SK-N-DZ (cell line): ENCODE measurements around the gene LRCH4. TPM values are rescaled to one million over a fixed set of nuclear protein-coding genes. Genes with fewer than 3 reads are reported as not detected.
A peak's percentile ranks its signal among the peaks of the same experiment; 100 is the strongest.

Experiments
- DNase-seq: peaks from one replicate; pipeline ENCODE4 v3.0.0-alpha.2; 2015; ENCODE audit warnings: low spot score
- polyA plus RNA-seq, 2 experiments: library from polyadenylated mRNA; depleted of rRNA; stranded (reverse); fragments of >200 nt; gene quantifications; 2 replicates each; pipeline ENCODE4 v1.2.3, GENCODE V29; 2014

LRCH4 gene, protein sequence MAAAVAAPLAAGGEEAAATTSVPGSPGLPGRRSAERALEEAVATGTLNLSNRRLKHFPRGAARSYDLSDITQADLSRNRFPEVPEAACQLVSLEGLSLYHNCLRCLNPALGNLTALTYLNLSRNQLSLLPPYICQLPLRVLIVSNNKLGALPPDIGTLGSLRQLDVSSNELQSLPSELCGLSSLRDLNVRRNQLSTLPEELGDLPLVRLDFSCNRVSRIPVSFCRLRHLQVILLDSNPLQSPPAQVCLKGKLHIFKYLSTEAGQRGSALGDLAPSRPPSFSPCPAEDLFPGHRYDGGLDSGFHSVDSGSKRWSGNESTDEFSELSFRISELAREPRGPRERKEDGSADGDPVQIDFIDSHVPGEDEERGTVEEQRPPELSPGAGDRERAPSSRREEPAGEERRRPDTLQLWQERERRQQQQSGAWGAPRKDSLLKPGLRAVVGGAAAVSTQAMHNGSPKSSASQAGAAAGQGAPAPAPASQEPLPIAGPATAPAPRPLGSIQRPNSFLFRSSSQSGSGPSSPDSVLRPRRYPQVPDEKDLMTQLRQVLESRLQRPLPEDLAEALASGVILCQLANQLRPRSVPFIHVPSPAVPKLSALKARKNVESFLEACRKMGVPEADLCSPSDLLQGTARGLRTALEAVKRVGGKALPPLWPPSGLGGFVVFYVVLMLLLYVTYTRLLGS
- 8.1 and 16.8 TPM in 2 replicates for polyA plus RNA-seq (2014; cell fraction: cytosol; rRNA removed)
- polyA plus RNA-seq (2014; cell fraction: nucleus; rRNA removed): 91.4 and 122 TPM in 2 replicates

DNA sequence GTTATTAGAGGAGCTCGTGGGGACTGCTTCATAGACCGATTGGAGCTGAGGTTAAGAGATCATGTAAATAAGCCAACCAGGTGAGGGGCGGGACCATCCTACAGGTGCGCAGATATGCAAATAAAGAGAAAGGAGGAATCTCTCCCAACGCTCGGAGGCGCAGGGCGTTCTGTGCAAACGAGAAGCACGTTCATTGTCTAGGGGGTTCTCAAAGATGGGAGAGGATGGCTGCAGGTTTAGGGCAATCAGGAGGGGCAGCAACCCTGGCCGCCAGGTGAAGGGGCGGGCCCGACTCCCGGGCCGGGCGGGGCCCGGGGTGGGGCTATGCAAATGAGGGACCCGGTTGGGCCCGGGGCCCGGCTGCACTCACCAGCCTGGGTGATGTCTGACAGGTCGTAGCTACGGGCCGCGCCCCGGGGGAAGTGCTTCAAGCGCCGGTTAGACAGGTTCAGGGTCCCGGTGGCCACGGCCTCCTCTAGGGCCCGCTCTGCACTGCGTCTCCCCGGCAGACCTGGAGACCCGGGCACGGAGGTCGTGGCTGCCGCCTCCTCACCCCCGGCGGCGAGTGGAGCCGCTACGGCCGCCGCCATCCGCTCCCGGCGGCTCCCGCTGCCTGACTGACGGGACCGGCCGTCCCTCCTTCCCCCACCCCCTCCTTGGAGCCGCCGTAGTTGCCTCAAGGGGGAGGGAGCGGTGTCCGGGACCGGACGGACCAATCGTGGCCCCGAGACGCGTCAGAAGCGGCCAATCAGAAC lies at the start of gene LRCH4:
LRCH4 (minus strand) TSS at position 619 of the 755 bp plus-strand sequence; CDS start at position 590, 29 bp downstream.
- peak; percentile 55 for DNase-seq

DNA sequence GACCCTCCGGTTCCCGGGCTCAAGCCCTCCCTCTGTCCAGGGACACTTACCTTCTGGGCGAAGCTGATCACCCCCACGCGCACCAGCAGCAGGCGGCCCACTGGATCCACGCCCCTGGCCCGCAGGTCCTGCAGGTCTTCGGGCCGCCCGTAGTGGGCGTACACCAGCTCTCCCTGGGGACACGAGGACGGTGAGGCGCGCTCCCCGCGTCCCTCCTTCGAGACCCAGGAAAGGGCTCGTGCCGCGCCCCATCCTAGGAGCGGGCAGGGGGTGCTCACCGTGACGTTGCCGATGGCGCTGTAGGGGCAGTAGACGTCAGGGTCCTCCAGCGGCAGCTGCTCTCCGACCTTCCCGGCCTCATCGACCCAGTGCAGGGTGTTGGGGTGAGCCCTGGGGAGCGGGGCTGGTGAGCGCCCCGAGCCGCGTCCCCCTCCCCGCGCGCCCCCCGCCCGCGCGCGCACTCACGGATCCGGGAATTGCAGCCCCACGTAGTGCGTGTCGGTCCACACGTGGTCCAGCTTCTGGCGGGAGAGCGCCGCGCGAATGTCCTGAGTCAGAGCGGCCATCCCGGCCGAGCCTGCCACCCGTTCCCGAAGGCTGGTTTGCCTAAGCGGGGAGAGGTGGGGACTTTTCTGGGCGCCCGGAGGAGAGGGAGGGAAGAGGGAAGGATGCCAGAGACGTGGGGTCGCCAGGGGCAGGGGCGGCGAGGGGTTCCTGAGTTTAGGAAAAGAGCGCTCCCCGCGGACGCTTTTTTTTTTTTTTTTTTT lies 47.2 kb upstream of the LRCH4 start:
- DNase-seq: peak; percentile 55

DNA sequence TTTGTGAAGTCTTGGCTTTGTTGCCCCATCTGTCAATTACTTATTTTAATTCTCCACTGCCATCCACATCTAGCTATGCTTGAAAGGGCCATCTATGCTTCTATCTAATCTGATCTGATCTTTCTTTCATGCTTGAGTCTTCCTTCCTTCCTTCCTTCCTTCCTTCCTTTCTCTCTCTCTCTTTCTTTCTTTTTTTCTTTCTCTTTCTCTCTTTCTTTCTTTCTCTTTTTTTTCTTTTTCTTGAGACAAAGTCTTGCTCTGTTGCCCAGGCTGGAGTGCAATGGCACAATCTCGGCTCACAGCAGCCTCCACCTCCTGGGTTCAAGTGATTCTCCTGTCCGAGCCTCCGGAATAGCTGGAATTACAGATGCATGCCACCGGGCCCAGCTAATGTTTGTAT lies 44.1 kb upstream of the LRCH4 start:
- DNase-seq: no peak

DNA sequence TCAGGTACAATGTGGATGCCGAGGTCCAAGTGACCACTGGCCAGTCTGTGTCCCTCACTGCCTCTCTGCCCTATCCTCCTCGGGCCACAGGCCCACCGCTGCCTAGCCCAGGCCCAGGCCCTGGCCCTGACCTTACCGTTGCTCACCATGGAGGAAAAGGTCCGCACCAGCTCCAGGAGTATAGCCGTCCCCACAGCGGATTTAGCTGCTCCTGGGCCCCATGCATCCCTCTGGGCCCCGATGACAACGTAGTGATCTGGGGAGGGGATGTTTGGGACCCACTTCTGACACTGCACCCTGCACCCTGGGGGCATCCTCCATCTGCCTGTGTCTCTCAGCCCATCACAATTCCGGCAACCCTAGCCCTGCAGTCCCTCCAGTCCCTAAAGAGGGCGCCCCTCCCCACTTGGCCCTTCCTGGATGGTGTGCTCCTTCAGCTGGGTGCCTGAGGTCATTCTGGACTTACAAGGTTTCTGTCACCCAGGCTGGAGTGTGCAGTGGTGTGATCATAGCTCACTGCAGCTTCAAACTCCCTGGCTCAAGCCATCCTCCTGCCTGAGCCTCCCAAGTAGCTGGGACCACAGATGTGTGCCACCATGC lies 43.3 kb upstream of the LRCH4 start:
- peak; percentile 50 for DNase-seq

DNA sequence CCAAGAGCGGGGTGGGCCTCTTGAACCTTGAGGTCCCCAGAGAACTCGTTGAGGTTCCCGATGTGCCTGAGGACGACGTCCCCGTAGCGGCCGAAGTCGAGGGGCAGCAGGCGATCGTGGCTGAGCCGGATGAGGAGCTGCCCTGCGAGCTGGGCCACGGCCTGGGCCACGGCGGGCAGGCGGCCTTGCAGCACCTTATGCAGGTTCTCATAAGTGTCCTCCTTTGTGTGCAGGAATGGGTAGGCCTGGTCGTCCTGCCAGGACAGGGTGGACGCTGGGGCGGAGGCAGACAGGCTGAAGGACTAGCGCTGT lies 41.3 kb upstream of the LRCH4 start:
- no peak for DNase-seq

DNA sequence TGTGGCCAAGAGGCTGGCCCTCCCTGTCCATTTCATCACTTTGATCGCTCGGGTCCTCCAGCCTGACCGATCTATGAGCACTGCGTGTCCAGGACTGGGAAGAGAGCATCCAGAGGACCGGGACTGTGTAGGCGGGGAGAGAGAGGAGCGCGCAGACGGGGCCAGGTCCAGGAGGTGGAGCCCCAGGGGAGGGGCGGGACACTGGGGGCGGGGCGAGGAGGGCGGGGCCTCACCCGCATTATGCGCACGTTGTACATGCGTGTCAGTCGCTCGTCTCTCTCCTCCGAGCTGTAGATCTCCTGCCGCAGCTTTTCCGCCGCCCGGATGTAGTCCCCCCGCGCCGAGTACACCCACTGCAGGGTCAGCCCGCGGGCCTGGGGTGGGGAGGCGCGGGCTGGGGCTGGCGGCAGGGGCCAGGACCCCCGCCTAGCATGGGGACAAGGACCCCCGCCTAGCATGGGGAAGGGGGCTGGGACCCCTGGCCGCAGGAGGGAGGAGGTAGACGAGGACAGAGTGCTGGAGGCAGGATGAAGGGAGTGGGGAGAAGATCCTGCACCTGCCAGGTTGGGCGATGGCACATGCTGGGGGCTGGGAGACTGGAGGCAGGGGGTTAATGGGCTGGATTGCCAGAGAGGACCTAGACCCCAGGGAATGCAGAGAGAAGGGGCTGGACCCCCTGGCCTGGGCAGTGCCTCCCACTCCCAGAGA lies 40.8 kb upstream of the LRCH4 start:
- DNase-seq: peak; percentile 88

DNA sequence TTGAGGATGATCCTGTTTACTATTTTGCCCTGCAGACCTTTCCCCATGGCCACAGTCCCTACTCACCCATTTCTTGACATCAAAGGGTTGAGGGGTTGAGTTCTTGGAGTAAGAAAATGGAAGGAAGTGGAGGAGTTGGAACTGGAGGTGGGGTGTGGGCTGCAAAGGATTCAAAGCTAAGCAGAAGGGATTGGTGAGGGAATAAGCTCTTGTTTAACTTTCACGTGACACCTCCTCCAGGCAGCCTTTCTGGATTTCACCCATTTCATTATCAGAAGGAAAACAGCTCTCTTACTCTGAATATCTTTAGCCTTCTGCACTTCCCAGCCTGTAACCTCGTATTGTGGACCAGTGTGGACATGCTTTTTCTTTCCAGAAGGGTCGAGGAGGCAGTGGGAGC lies 40.1 kb upstream of the LRCH4 start:
- no peak for DNase-seq

DNA sequence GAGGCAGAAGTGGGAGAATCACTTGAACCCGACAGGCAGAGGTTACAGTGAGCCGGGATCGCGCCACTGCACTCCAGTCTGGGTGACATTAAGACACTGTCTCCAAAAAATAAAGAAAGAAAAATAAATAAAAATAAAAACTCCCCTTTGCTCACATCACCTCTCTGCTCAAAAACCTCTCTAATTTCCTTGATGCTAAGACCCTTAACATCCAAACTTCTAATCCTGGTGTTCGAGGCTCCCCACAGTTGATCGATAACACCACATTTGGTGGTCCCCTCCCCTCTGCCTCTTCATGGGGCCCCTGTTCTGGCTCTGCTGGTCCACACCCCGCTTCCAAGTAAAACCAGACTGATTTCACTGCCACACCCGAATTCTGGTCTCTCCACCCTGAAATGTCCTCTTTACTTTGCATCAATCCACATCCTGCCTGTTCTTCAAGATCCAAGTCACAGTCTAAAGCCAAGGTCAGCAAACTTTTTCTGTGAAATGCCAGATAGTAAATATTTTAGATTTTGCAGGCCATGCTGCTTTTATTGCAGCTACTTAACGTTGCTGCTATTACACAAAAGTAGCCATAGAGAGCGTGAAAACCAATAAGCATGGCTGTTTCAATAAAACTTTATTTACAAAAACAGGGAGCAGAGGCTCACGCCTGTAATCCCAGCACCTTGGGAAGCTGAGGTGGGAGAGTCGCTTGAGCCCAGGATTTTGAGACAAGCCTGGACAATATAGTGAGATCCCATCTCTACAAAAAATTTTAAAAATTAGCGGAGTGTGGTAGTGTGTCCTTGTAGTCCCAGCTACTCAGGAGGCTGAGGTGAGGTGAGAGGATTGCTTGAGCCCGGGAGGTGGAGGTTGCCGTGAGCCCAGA lies 38.3 kb upstream of the LRCH4 start:
- no peak for DNase-seq

DNA sequence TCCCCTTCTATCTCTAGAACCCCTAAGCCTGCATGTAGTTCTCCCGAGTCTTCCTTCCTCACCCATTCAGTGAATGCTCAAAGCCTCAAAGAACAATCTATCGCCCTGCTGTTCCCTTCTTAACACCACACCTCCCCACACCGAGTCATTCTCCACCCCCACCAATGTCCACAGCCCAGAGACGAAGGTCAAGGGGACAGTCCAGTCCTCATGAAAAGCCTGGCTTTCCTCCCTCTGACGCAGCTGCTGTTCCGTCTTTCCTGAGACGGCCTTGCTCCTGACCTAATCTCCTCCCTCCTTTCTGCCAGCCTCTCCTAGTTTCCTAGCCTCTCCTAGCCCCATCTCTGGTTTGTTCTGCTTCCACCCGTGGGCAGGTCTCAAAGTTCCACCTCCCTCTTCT lies 35.6 kb upstream of the LRCH4 start:
- DNase-seq: no peak

DNA sequence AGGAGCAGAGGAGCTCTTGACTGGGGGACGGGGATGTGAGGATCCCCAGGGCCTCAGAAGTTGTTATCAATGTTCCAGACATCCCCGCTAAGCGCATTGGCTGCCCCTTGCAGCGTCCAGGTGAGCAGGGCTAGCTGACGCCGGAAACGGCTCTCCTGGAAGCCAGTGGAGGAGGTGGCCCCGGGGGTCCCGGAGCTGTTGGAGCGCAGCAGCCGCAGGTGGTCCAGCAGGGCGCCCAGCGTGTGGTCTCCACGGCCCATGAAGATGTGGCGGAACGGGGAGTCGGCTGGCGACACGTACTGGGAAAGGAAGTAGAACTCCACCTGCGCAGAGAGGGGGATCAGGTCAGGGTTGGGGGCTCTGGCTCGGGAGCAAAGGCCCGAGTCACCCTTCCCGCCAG lies 34.9 kb upstream of the LRCH4 start:
- no peak for DNase-seq

DNA sequence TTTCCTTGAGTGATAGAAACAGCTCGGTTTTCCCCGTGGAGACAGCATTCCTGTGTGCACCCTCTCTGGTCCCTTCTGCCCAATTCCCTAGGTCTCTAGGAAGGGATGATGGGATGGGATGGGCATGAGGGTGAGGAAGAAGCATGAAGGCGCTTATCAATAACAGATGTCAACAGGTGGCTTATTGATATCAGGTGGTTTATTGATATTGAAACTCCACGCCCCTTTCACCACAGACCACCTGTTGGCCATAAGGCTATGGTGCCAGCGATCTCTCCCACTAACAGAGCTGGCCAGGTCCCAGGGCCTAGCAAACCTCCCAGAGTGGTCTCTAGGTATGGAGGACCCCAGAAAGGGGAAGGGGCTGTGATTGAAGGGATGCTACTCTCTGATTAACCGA lies 34.3 kb upstream of the LRCH4 start:
- no peak for DNase-seq

DNA sequence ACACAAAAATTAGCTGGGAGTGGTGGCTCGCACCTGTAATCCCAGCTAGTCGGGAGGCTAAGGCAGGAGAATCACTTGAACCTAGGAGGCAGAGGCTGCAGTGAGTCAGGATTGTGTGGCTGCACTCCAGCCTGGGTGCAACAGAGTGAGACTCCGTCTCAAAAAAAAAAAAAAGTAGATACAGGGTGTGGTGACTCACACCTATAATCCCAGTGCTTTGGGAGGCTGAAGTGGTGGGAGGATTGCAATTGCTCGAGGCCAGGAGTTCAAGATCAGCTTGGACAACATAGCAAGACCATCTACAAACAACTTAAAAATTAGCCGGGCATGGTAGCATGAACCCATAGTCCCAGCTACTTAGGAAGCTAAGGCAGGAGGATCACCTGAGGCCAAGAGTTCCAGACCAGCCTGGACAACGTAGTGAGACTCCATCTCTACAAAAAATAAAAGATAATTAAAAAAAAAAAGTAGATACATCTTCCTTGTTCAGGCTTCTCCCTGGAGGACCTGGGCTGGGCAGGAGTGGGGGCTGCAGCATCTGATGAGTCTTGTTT lies 28.5 kb upstream of the LRCH4 start:
- no peak for DNase-seq

DNA sequence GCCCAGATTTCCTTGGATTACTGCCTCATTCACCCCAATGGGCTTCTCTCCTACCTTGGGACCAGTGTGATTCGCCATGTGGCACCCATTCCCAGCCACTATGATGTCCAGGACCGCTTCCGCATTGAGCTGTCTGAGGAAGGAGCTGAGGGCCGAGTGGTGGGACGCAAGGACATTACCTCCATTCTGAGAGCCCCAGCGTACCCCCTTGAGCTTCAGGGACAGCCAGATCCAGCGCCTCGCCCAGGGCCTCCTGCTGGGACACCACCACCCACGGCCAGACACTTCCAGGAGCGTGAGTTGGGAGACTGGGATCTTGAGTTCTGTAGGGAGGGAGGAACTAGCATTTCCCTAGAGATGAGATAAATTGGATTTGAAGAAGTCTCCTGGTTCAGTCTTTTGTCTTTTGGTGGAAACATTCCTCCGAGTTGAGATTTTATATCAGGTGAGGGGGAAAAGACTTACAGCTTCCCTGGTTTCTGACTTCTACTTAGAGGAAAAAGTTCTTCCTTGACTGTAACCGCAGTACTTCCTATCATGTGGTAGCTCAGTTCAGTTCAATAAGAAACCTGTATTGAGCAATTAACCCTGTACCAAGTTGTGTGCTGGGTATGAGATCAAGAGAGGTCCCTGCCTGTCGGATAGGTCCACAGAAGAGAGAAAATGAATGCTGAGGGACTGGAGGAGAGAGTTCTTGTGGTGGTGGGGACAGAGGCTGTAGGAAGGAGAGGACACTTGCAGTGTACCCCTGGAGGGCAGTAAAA lies 27.7 kb upstream of the LRCH4 start:
- DNase-seq: no peak

DNA sequence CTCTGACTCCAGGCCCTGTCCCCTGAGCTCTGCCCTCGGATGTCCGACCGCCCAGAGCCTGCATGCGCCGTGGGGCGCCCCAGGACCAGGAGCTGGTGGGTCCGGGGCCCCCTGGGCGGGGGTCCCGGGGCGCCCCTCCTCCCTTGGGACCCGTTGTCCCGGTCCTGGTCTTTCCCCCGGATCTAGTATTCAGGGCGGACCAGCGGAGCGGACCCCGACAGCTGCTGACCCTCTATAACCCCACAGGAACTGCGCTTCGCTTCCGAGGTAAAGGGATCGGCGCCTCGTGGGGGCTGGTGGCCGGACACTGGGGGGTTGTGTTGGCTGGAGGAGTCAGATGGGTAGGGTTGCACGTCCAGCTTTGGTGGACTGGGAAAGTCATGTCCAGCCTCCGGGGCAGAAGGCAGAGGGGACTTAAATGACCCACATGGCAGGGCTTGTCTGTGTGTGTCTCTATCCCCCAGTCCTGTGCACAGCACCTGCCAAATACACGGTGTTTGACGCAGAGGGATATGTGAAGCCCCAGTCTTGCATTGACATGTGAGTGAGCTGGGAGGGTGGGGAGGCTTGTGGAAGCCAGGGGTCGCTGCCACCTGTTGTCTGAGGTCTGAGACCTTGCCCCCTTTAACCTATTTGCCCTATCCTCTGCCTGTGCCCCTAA lies 26.9 kb upstream of the LRCH4 start:
- DNase-seq: peak; percentile 40

DNA sequence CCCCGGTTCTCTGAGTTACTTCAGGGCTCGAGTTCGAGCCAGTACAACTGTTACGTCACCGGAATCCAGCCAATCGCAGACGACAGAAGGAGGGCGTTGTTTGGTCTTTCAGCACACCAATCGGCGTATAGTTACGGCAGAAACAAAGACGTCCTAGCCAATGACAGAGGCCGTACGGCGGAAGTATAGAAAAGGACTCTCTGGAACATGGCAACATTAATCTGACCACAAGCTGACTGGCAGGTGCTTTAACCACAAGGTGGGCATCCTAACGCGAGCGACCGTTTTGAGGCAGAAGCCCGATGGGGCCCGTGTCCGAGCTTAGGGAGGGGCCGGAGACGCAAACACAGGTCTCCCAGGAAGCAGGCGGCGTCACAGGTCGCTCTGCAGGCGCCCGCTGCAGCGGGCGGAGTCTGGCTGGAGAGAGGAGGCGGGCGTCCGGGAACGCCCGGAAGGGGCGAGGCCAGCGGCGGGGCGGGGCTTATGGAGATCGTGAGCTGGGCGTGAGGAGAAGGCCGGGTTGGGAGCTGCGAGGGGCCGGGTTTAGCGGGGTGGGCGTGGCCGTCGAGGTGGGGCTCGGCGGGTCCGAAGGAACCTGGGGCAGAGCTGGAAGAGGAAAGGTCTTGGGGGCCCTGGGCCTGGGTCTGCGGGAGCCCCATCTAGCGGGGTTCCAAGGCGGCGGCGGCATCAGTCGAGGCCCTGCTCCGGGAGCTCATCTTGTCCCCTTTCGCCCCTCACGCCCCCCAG lies 26.2 kb upstream of the LRCH4 start, which contains the start of gene MOSPD3:
MOSPD3 (plus strand) TSS at position 558 of the 747 bp plus-strand sequence. CDS start 252 bp downstream, outside the sequence.
- peak; percentile 100 for DNase-seq

DNA sequence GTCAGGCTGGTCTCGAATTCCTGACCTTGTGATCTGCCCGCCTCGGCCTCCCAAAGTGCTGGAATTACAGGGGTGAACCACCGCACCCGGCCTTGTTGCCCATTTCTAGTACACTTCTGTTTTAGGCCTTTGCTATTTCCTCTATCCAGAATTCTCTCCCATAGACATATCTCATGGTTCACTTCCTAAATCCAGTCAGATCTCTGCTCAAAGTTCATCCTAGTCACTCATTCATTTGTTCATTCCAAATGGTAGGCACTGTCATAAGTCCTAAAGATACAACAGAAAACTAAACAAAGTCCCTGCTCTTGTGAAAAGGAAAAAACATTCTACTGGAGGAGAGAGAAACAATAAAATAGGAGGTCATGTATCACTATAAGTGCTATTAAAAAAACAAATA lies 24.0 kb upstream of the LRCH4 start:
- no peak for DNase-seq

DNA sequence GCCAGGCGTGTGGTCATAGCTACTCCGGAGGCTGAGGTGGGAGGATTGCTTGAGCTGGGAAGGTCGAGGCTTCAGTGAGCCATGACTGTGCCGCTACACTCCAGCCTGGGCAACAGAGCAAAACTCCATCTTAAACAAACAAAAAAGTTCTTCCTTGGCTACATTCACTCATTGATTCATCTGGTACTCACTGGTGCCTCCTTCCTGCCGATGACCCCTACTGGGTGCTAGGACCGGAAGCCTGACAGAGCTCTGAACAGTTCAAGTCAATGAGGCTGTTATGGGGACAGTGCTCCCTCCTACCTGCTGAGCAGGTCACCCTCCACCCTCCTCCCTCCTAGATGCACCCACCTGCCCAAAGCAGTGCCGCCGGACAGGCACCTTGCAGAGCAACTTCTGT lies 21.2 kb upstream of the LRCH4 start:
- no peak for DNase-seq
